HG02973 (cell line): Measurements from ENCODE around the gene C4orf17.
A peak's percentile ranks its signal among the peaks of the same experiment; 100 is the strongest.

Experiments used
- ATAC-seq: cut with Tn5 transposase; IDR thresholded peaks from one replicate; pipeline ENCODE4 v1.9.1; 2021; ENCODE audit warnings: moderate library complexity; ENCODE audit not compliant: unreplicated experiment

Gene C4orf17

DNA sequence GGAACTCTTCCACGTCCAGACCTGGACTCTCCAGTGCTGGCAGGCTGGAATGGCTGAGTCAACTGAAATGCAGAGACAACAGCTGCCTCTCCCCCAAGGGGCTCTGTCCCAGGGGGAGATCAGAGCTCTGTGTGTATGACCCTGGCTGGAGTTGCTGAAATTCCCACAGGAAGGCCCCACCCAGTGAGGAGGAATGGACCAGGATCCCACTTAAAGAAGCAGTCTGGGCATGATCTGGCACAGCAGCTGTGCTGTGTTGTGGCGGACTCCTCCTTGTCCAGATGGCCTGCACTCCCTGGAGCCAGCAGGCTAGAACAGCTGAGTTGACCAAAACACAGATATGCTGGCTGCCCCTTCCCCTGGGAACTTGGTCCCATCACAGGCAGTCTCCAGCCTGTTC lies 25.4 kb downstream of the C4orf17 start:
- no peak for ATAC-seq

DNA sequence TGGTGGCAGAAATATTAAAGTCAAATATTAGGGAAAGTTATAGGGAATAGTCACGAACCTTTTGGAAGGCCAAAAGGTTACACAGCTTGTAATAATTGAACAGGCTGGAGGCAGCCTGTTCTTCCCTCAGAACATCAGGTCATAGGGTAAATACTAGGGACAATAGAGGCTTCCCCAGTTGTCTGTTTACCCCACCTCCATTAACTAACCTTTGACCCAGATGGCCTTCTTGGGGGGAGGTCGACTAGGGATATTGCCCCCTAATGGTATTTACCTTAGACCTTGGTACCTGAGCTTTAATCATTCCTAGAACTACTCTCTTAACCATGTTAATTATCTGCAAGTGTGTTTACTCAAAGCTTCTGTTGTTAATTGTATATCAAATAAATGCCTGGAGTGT lies 26.0 kb downstream of the C4orf17 start:
- no peak for ATAC-seq

DNA sequence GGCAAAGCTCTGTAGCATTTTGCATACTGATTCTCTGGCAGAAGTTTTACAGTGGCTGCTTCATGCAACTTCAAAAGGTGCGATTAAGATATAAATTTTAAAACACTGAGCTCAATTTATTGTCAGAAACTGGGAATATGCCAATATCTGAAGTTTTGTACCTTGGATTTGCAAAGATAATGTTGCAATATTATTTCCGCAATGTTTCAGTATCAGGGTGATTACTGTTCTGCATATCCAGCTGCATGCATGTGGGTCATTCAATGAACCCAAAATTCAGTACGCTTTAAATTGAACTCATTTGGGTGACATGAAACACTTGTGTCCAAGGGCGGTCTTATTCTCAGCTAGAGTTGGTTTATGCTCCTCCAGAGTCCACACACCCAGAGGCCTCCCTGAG lies 26.9 kb downstream of the C4orf17 start:
- no peak for ATAC-seq

DNA sequence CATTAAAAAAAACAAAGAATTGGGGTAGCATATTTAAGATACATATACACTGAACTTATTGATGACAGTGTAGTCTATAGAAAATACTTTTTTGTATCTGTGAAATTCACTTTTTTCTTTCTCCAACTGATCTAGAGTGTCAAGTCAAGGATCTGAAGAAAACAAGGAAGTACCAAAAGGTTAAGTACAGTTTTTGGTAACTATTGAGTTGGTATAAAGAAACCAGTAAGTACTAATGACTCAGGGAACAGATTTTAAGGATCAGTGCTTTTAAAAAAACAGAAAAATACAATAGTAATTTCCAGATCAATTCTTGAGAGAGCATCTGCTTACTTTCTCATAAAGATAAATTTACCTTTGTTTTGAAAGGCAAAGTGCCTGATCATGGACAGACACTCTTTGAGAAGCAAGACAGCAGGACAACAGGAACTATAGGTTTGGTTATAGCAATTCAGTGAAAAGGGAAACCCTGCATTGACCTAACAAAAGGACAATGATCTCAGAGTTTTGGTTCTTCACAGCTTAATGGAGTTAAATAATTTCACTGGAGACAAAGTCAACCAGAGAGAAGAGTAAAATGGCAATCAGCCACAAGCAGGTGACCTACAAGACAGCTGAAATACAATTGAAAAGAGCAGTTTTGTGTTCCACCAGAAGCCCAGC lies 29.6 kb downstream of the C4orf17 start:
- ATAC-seq: no peak

DNA sequence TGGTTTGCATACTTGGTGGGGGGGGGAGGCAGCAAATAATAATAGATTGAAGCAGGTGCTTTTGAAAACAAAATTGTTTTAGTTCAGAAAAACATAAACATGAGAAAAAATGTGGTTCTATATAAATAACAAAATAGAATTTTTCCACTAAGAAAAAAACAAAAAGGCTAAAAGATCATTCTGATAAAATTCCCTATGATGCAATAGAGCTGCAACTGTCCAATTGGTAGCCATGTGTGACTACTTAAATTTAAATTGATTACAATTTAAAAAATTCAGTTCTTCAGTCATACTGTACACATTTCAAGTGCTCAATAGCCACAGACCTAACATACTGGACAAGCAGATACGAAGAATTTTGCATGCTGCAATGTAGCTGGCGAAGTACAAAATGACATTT lies 42.1 kb downstream of the C4orf17 start:
- no peak for ATAC-seq

DNA sequence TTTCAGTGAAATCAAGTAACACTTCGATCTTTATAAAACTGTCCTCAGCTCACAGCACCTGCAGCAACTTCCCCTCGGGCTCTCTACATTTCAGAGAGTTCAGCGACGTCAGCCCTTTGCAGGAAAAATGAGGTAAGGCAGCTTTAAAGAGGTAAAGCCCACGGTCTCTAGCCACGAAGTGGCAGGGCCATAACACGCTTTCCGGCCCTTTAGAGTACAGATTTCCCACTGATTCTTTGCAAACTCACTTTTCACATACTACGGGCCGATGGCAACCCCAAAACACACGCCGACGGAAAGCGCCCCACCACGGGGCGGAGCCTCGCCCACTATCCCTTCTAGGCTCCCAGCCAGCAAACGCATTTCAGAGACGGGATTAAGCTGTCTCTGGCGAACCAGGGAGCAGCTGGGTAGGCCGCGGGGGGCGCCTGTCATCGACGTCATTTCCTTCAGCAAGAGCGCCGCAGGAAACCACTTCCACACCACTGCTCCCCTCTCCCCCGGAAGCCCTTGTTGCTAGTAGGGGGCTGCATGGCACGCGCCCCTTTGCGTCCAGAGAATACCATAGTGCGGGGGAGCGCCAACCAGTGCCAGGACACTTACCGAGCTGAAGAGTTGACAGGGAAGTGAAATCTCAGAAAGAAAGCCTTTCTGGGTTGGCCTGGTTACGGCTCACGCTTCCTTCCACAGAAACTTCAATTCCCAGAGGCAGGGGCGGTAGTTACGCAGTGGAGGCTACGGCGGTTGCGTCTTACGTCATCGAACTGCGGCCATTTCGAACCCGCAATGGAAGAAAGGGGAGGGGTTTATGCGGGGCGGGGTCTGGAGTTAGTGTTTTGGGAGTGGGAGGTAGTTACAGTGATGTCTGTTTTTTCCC lies 52.7 kb downstream of the C4orf17 start, which contains the start of gene TRMT10A:
TSS of gene TRMT10A (minus strand) at position 730 of the 877 bp plus-strand sequence. CDS start 4,701 bp downstream, outside the sequence.
- peak; percentile 91 for ATAC-seq

DNA sequence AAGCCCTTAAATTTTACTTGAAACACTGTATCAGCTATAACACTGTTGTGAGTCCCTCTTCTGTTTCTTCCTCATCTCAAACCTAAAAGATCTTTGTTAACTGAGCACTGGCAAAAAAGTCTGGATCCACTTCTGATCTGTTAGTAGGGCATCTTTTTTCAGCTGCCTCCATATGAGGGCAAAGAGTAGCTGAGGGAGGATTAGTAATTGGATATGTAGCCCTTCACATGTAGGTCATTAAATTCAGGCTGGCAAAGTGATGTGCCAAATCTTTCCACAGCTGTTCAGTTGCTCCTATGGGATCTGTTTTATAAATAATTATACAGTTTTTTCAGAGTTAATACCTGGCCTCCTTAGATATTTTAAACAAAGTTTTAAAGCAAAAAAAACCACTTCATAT lies 54.1 kb downstream of the C4orf17 start:
- no peak for ATAC-seq

DNA sequence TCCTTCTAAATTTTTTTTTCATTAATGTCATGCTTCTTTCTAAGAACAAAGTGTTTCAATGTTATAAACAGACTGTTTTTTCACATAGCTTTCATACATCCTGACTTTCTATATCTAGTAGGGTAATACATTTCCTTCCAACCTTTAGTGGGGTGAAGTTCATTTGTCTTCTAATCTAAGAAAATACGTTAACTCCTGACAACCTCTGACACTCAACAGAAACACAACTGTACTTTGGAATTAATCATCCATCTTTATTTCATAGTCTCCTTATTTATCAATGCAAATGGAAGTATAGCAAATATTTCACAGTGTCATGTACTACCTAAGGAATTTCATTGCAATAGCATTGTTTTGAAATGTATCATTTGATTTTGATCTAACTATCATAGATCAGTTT lies 61.1 kb downstream of the C4orf17 start:
- no peak for ATAC-seq

DNA sequence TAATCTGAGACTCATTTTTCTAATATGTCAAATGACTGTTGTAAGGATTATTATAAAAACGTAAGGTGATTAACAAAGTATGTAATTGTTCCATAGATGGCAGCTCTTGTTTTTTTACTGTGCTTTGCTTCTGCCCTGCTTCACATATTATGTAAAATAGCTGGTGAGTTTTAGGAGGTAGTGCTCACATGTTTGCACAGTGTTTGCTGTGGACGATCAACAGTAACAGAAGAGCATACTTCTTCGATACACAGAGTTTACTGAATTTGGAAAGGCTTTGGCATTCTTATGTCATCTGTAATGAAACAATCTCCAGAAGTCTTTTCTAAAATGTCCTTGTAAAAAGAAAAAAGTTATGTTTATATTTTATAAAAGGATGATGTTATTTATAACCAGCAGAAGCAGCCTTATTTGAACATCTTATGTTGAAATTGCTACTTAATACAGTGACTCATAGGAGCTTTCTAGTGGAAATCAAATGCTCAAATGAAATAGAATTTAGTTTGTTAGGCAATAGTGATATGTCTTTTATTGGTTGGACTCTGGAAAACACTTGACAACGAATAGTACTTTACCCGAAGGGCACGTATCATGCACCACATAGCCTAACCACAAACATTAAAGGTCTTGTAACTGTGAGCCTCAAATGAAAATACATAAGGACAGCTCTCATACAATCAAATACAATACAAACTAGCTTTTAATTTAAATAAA lies 61.9 kb downstream of the C4orf17 start:
- no peak for ATAC-seq

DNA sequence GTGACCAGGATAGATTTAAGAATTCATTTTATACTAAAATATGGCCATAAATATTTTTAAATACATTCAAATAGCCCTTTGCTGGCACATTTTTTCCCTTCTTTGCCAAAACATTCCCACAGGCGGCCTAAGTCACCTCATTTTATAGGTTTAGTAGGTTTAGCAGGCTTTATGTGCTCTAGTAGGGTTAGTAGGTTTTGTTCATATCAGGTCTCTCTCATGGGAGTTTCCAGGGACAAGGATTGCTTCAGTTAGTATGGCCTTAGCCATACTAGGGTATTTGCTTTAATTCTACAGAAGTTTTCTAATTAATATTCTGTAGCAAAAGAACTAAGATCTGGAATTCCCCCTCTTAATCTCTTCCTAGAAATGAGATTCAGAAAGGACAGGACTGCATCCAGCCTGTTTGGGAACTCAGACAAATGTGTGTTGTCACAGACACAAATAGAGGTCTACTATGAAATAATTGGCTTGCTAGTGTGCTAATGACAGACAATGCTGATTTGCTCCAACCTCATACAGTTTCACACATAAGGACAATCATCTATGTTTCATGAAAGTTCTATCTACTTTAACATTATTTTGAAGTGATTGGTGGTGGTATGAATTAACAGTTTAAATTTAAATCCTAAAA lies 63.0 kb downstream of the C4orf17 start:
- no peak for ATAC-seq

DNA sequence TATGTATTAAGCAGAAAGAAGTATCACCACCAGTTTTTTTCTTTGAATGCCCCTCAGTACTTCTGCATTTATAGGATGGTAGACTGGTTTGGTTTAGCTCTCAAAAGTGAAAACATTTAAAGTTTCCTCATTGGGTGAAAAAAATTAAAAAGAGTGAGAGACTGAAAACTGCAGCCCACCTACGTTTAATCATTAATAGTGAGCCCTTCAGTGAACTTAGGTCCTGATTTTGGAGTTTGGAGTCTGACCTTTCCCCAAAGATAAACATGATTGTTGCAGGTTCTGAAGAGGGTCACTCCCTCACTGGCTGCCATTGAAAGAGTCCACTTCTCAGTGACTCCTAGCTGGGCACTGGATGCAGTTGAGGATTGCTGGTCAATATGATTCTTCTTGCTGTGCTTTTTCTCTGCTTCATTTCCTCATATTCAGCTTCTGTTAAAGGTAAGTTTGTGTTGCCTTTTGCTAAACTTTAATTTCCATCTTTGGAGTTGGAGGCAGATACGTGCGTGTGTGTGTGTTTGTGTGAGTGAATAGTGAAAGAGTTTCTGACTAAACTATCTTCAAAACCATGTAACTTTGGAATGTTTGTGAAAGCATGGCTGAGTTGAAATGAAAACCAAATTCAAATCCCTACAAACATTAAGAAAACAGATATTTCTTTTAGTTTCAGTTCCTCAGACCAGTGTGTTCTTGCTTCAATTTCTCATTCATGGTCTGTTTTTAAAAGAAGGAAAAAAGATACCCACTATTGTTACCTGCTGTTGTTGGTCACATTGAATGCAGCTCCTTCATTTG lies 63.9 kb downstream of the C4orf17 start, which contains the start of gene MTTP:
TSS of gene MTTP (plus strand) at position 295 of the 795 bp plus-strand sequence. CDS start at position 381, 86 bp downstream.
- peak; percentile 78 for ATAC-seq

DNA sequence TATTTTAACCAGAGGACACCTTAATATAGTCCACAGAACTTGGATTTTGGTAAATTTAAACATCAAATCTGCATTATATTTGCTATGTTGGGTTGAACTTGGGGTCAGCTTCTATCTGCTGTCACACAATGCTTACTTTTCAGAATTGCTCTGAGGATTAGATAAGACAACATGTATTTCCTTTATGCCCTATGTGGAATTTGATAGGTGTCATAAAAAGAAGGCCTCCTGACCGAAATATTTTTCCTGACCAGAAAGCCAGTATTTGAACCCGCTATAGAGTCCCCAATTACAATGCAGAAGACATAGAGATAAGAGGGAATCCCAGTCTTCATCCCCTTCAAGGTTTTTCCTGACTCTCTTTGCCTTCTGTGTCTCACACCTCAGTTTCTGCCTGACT lies 67.9 kb downstream of the C4orf17 start:
- ATAC-seq: no peak

DNA sequence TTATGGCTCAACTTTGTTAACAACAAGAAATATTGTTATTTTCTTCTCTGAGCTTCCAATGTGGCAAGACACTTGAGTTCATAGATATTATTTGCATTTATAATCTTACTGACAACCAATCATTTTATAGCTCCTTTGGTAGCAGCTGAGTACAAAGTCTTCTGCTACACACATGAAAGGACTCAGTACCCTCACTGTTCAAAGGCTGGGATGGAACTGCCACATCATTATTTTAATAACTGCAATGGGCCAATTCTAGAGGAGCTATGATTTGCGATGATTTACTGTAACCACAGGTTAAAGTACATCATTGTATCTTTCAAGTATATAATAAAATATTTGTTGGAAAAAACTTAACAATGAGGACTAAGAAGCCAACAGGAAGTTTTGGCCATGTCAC lies 74.7 kb downstream of the C4orf17 start:
- ATAC-seq: no peak

DNA sequence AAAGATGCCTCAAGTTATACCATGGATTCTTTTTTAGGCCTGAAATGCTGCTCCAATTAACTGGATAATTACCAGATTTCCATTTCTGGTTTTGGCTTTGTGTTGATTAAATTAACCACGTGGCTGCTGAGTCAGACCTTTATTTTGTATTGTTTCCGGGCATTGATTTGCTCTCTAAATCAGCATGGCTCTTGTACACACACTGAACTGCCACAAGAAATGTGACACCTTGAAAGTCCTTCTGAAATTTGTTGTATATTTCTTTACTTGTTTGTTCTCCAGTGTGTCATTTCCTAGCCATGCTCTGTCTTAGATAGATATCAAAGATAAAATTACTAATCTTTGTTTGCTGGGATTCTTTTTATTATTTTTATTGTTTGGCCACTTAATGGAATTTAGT lies 75.5 kb downstream of the C4orf17 start:
- ATAC-seq: no peak

DNA sequence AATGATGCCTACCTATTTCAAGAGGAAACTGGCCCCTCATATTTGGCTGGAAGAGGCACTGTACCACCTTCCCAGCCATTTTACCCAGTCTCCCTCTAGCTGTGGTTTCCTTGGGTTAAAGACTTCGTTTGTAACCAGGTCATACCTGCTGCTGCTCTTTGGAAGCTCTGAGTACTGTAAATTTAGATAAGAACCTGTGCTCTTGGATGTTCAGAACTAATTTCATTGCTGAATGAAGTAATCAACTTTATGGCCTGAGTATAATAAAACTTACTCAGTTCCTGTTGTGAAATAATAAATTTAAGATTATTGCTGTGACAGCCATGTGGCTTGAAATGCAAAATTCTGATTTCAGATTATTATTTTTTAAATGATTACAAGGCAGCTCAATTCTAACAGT lies 76.0 kb downstream of the C4orf17 start:
- no peak for ATAC-seq

DNA sequence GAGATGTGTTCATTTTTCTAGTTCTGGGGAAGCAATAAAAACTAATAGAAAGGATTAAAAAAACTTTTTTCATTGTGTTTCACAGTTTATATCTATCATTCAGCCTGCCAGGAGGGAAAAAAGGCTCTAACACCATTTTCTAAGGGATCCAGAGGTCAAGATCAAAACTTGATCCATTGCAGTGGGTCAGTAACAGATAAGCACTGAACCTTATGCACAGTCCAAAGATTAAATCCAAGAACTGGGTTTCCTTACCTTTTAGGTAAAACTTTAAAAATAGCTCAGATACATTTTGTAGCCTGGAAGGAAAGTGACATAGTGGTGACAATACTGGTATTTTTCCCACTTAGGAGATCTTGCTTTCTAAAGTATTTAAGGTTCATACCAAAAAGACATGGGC lies 76.5 kb downstream of the C4orf17 start:
- no peak for ATAC-seq

DNA sequence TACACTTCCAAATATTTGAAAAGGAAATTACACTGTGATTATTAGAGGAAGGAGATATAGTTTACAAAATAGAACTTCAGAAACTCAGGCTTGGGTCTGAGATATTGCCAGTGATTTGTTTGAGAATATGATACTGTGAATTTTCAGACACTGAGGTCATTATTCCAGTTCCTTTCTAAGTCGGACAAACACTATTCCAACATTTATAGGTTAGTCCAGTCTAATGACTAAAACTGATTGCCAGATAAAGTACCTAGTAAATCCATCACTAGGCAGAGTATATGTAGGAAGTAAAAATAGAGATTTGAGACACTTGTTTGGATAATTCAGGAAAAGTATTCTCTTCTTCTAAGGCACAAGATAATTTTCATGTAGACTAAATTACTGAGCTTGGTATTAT lies 77.0 kb downstream of the C4orf17 start:
- no peak for ATAC-seq

DNA sequence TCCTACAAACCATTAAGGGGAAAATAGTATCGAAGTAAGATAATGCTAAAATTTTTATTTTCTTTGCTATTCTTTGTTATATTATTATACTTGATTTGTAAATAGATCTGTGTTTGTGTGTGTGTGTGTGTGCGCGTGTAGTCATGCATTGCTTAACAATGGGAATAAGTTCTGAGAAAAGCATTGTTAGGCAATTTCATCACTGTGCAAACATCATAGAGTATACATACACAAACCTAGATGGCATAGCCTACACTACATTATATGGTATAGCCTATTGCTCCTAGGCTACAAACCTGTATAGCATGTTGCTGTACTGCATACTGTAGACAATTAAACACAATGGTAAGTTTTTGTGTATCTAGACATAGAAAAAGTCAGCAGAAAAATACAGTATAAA lies 80.9 kb downstream of the C4orf17 start:
- ATAC-seq: no peak
